Uterus (tissue), 2 donors: ENCODE measurements around the gene PPIG.

Experiments used
- POLR2A ChIP-seq, 2 donors: fragments of 450-650 bp; IDR thresholded peaks; one replicate each; pipeline ENCODE4 v1.6.1; 2016; ENCODE audit warnings: antibody characterized with exemption in 2 of 2, mild to moderate bottlenecking in 1 of 2, moderate library complexity in 1 of 2
- TF ChIP-seq, protein P1 (sequence below), 4 experiments: fragments of 200-600 bp in 2 of 4; fragments of 450-650 bp in 2 of 4; sonication (generic) in 2 of 4; IDR thresholded peaks; one replicate each; pipeline ENCODE4 v1.5.1; 2016 to 2019; ENCODE audit warnings: antibody characterized with exemption in 4 of 4, mild to moderate bottlenecking in 2 of 4, moderate library complexity in 1 of 4

DNA sequence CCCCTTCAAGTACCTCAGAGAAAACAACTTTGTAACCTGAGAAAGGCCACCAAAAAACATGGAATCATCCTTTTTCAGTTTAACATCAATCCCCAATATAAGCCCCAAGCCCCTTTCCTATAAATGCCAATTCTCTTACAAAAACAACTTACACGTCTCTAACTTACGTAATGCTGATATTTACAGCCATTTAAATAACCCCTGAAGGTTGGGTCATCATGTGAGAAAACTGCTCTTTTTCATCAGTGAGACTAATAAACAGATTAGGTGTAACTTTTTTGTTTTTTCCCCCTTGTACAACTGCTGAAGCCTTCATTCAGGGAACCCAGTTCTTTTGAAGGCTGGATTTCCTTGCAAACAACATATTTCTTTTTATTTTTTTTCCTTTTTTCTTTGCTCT lies 14.2 kb upstream of the PPIG start:
- TF ChIP-seq, protein P1, sequence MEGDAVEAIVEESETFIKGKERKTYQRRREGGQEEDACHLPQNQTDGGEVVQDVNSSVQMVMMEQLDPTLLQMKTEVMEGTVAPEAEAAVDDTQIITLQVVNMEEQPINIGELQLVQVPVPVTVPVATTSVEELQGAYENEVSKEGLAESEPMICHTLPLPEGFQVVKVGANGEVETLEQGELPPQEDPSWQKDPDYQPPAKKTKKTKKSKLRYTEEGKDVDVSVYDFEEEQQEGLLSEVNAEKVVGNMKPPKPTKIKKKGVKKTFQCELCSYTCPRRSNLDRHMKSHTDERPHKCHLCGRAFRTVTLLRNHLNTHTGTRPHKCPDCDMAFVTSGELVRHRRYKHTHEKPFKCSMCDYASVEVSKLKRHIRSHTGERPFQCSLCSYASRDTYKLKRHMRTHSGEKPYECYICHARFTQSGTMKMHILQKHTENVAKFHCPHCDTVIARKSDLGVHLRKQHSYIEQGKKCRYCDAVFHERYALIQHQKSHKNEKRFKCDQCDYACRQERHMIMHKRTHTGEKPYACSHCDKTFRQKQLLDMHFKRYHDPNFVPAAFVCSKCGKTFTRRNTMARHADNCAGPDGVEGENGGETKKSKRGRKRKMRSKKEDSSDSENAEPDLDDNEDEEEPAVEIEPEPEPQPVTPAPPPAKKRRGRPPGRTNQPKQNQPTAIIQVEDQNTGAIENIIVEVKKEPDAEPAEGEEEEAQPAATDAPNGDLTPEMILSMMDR (IDR thresholded peaks at IDR 0.05), result no peak
- no peak for TF ChIP-seq POLR2A (IDR thresholded peaks at IDR 0.05)
